HPDE6-E6E7 (cell line): ENCODE results near the gene NOM1.
"Not testable (repeated sequence)": the region's sequence is repeated elsewhere in the genome, so short reads cannot be mapped to it uniquely, and the experiment has no call there.

ENCODE experiments used
- DNase-seq: peaks from one replicate; pipeline ENCODE4 v3.0.0; 2011; ENCODE audit warnings: missing footprints; ENCODE audit errors: extremely low spot score

The NOM1 gene

GRCh38 chr7:156949541-156950380 is at the start of gene NOM1:
Gene NOM1, plus strand, starts transcription at chr7:156949712. Its CDS starts 26 bp downstream, at chr7:156949738.
- peak; percentile 79 for DNase-seq

- not testable (repeated sequence) for DNase-seq
Observed at GRCh38 chr7:156900093-156900492, 49.4 kb upstream of the NOM1 start.

- DNase-seq = peak; percentile 55
Observed at GRCh38 chr7:156903232-156903909, 46.1 kb upstream of the NOM1 start.

GRCh38 chr7:156906200-156906649 is 43.3 kb upstream of the NOM1 start:
- DNase-seq = no peak

- no peak for DNase-seq
Observed at GRCh38 chr7:156907656-156908055, 41.9 kb upstream of the NOM1 start.

GRCh38 chr7:156909574-156910252 is 39.8 kb upstream of the NOM1 start:
- DNase-seq = not testable (repeated sequence)

GRCh38 chr7:156918635-156919034 is 30.9 kb upstream of the NOM1 start:
- DNase-seq = no peak

GRCh38 chr7:156919132-156919713 is 30.3 kb upstream of the NOM1 start:
- no peak for DNase-seq

GRCh38 chr7:156920076-156920475 is 29.4 kb upstream of the NOM1 start:
- no peak for DNase-seq

- DNase-seq = not testable (repeated sequence)
Observed at GRCh38 chr7:156920487-156921373, 28.8 kb upstream of the NOM1 start.

- not testable (repeated sequence) for DNase-seq
Observed at GRCh38 chr7:156922304-156922703, 27.2 kb upstream of the NOM1 start.

- DNase-seq = not testable (repeated sequence)
Observed at GRCh38 chr7:156925821-156926220, 23.7 kb upstream of the NOM1 start.

GRCh38 chr7:156927571-156928405 is 21.7 kb upstream of the NOM1 start:
- DNase-seq = no peak

GRCh38 chr7:156928406-156928747 is 21.1 kb upstream of the NOM1 start:
- no peak for DNase-seq

GRCh38 chr7:156929789-156930539 is 19.5 kb upstream of the NOM1 start:
- DNase-seq = no peak

- DNase-seq = peak; percentile 31
Observed at GRCh38 chr7:156932006-156932405, 17.5 kb upstream of the NOM1 start.

GRCh38 chr7:156935250-156935649 is 14.3 kb upstream of the NOM1 start:
- no peak for DNase-seq

GRCh38 chr7:156936766-156937165 is 12.7 kb upstream of the NOM1 start:
- not testable (repeated sequence) for DNase-seq

- no peak for DNase-seq
Observed at GRCh38 chr7:156940421-156941122, 8.9 kb upstream of the NOM1 start.
